AG04450 (cell line): ENCODE results near the gene PER3. TPM values are rescaled to one million over a fixed set of nuclear protein-coding genes. Genes with fewer than 3 reads are reported as not detected.

ENCODE experiments used
- CTCF ChIA-PET: fragments of 300-600, 350-600 bp; formaldehyde crosslinking; extraction: SDS; loops from one replicate; lab custom pipeline; 2022; ENCODE audit warnings: antibody characterized with exemption, inconsistent platforms; lab: Charles Lee
- POLR2A ChIA-PET: fragments of 350-600 bp; formaldehyde crosslinking; extraction: SDS; loops from one replicate; lab custom pipeline; 2021; ENCODE audit warnings: antibody characterized with exemption, inconsistent platforms; lab: Yijun Ruan, JAX
- DNase-seq: peaks from one replicate; pipeline ENCODE4 v3.0.0-alpha.2; 2011; ENCODE audit warnings: low read depth, low spot score
- H3K27ac ChIP-seq: one replicate; pipeline ENCODE4 v1.5.1; 2012; ENCODE audit warnings: low read depth, low read length, control low read depth
- H3K27me3 ChIP-seq: one replicate; pipeline ENCODE4 v1.6.0; 2012; ENCODE audit warnings: low read length; ENCODE audit not compliant: control insufficient read depth, insufficient read depth
- H3K4me3 ChIP-seq: 2 replicates; pipeline ENCODE4 v1.5.1; 2011; ENCODE audit warnings: mild to moderate bottlenecking, low read depth, low read length, control low read depth
- H3K9me3 ChIP-seq: 2 replicates; pipeline ENCODE4 v1.5.1; 2012; ENCODE audit warnings: low read length; ENCODE audit not compliant: control insufficient read depth, insufficient read depth
- polyA minus RNA-seq: library from RNA; depleted of rRNA, polyadenylated mRNA; stranded (reverse); fragments of >200 nt; gene quantifications from 2 replicates; pipeline ENCODE4 v1.2.3, GENCODE V29; 2011; rRNA and poly(A)+ RNA removed
- polyA plus RNA-seq: library from polyadenylated mRNA; depleted of rRNA; stranded (reverse); fragments of >200 nt; gene quantifications from 2 replicates; pipeline ENCODE4 v1.2.3, GENCODE V29; 2011; rRNA removed
- TF ChIP-seq, protein P1 (sequence below): IDR thresholded peaks from 2 replicates; pipeline ENCODE4 v1.5.1; 2011; ENCODE audit warnings: low read depth, low read length, control low read depth, inconsistent platforms

PER3 gene
- polyA plus RNA-seq: 8.3 and 9.1 TPM in 2 replicates
- 10.3 and 13.2 TPM in 2 replicates for polyA minus RNA-seq

DNA sequence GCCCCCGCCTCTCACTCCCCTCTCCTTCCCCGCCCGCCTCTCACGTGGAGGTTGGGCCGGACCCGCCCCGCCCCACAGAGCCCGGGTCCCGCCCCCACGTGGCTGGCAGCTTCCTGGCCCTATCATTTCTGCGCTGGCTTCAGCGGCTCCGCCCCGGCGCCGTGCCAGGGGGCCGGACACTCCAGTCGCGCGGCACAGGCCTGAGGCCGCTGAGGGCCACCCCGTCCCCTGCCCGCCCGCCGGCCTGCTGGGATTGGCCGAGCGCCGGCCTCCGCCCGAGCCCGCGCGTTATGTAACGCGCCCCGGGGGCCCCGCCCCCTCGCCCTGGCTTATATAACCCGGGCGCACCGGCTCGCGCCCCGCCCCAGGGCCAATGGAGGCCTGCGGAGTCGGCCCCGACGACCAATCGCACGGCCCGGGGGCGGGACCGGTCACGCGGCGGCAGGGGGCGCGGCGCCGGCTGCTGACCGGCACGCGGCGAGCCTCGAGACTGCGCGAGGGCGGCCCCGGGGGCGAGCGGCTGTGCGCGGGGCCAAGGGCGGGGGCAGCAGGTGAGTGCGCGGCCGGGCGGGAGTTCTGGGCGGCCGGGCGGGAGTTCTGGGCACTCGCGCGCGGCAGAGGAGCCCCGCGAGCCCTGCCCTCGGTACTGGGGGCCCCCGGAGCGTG, at the start of gene PER3:
Gene PER3 (plus strand): TSS at position 466 of the 666 bp plus-strand sequence. CDS start 587 bp downstream, outside the sequence.
- ChIA-PET CTCF (interaction anchor here (1.0 kb wide), 1 partner anchor 31 kb away, joined by 5 read pairs; no protein-coding TSS in a partner anchor), POLR2A (no interaction called here)
- no peaks in the 10 kb centered on the region for H3K27me3 ChIP-seq
- TF ChIP-seq, protein P1, sequence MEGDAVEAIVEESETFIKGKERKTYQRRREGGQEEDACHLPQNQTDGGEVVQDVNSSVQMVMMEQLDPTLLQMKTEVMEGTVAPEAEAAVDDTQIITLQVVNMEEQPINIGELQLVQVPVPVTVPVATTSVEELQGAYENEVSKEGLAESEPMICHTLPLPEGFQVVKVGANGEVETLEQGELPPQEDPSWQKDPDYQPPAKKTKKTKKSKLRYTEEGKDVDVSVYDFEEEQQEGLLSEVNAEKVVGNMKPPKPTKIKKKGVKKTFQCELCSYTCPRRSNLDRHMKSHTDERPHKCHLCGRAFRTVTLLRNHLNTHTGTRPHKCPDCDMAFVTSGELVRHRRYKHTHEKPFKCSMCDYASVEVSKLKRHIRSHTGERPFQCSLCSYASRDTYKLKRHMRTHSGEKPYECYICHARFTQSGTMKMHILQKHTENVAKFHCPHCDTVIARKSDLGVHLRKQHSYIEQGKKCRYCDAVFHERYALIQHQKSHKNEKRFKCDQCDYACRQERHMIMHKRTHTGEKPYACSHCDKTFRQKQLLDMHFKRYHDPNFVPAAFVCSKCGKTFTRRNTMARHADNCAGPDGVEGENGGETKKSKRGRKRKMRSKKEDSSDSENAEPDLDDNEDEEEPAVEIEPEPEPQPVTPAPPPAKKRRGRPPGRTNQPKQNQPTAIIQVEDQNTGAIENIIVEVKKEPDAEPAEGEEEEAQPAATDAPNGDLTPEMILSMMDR: no peak
- peak within 1 kb of the TSS; percentile 61 for H3K4me3 ChIP-seq
- no peak within 1 kb of the TSS for H3K27ac ChIP-seq
- peaks cover 4% of the 10 kb centered on the region; the same call in 1 of the 2 replicates for H3K9me3 ChIP-seq
- DNase-seq: peak; percentile 90

DNA sequence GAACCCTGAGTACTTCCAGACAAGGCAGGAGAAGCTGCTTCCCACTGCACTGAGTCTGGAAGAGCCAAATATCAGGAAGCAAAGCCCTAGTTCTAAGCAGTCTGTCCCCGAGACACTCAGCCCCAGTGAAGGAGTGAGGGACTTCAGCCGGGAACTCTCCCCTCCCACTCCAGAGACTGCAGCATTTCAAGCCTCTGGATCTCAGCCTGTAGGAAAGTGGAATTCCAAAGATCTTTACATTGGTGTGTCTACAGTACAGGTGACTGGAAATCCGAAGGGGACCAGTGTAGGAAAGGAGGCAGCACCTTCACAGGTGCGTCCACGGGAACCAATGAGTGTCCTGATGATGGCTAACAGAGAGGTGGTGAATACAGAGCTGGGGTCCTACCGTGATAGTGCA, 46.0 kb upstream of the PER3 start:
- no peak for DNase-seq
- CTCF ChIA-PET: interaction anchor here (0.9 to 5.6 kb wide), 3 partner anchors 15 to 668 kb away, joined by 3 to 42 read pairs (median 22); no protein-coding TSS in a partner anchor
- TF ChIP-seq, protein P1: no peak
- no peak overlapping the region for H3K27ac ChIP-seq
- no peak overlapping the region for H3K4me3 ChIP-seq
- H3K27me3 ChIP-seq: peaks cover 9% of the 10 kb centered on the region
- POLR2A ChIA-PET: no interaction called here
- H3K9me3 ChIP-seq: no peaks in the 10 kb centered on the region; the same call in 1 of the 2 replicates

DNA sequence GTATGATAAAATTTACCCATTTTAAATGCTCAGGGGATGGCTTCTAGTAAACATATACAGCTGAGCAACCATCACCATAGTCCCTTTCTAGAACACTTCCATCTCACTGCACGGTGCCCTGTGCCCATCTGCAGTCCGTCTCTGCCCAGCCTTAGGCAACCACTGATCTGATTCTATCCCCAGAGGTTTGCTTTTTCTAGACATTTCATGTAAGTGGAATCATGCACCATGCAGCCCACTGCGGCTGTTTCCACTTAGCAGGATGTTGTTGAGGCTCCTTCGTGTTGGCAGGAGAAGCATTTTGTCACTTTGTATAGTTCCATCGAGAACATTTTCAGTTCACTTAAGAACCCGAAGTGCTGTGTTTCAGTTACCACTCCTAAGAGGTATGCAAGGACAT, 40.7 kb upstream of the PER3 start:
- CTCF ChIA-PET: interaction anchor here (0.7 to 5.6 kb wide), 4 partner anchors 9 to 654 kb away, joined by 3 to 42 read pairs (median 7); no protein-coding TSS in a partner anchor

DNA sequence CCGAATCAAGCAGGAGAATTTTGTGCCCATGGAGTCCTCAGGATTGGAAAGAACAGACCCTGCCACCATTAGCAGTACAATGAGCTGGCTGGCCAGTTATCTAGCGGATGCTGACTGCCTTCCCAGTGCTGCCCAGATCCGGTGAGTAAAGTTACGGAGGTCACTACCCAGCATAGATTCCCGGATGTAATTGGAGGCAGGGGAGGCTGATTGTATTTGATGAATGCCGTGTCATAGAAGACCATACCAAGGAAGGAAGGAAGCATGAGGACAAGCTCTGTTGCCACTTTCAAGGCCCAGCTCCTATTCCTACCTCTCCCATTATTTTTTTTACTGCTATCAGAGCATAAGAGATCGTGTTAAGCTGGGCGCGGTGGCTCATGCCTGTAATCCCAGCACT, 39.2 kb upstream of the PER3 start:
- Histone ChIP-seq H3K4me3 (no peak overlapping the region), H3K9me3 (no peaks in the 10 kb centered on the region), H3K27me3 (peaks cover 3% of the 10 kb centered on the region), H3K27ac (no peak overlapping the region)
- CTCF ChIA-PET: interaction anchor here (1.6 to 2.5 kb wide), 2 partner anchors 76 to 78 kb away, joined by 6 to 15 read pairs; no protein-coding TSS in a partner anchor
- TF ChIP-seq, protein P1: no peak
- DNase-seq: no peak
- POLR2A ChIA-PET: no interaction called here

More for the DNA sequence above, 40.7 kb upstream of the PER3 start:
- POLR2A ChIA-PET: no interaction called here
- Histone ChIP-seq H3K9me3 (no peaks in the 10 kb centered on the region), H3K4me3 (no peak overlapping the region), H3K27ac (no peak overlapping the region), H3K27me3 (peaks cover 3% of the 10 kb centered on the region)
- TF ChIP-seq, protein P1: no peak
- no peak for DNase-seq

DNA sequence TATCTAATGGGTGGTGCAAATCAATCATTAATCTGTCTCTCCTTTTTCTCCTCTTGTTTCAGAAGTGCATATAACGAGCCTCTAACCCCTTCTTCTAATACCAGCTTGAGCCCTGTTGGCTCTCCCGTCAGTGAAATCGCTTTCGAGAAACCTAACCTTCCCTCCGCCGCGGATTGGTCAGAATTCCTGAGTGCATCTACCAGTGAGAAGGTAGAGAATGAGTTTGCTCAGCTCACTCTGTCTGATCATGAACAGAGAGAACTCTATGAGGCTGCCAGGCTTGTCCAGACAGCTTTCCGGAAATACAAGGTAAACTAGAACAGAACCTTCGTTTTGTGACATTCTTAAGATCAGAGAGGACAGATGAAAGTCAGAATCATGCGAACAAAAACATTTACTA, 38.3 kb upstream of the PER3 start:
- H3K27ac ChIP-seq: no peak overlapping the region
- no peak for DNase-seq
- peaks cover 9% of the 10 kb centered on the region for H3K27me3 ChIP-seq
- H3K9me3 ChIP-seq: no peaks in the 10 kb centered on the region
- ChIA-PET CTCF (interaction anchor here (1.6 to 2.5 kb wide), 2 partner anchors 77 to 79 kb away, joined by 6 to 15 read pairs; no protein-coding TSS in a partner anchor), POLR2A (no interaction called here)
- no peak overlapping the region for H3K4me3 ChIP-seq
- TF ChIP-seq, protein P1: no peak
